IPS DF 4.7 (cell line): Measurements from ENCODE around the gene IFT22.
"Not testable (repeated sequence)": the region's sequence is repeated elsewhere in the genome, so short reads cannot be mapped to it uniquely, and the experiment has no call there.

ENCODE experiments used
- DNase-seq: peaks from one replicate; pipeline ENCODE4 v3.0.0-alpha.2; 2013; ENCODE audit warnings: low spot score; ENCODE audit errors: extremely low read depth

IFT22 gene

GRCh38 chr7:101321491-101322401 is at the start of gene IFT22:
Gene IFT22, minus strand, starts transcription at chr7:101321812. Its CDS starts 103 bp downstream, at chr7:101321709.
- DNase-seq = no peak

GRCh38 chr7:101370836-101371235 is 49.2 kb upstream of the IFT22 start:
- DNase-seq = no peak

DNA sequence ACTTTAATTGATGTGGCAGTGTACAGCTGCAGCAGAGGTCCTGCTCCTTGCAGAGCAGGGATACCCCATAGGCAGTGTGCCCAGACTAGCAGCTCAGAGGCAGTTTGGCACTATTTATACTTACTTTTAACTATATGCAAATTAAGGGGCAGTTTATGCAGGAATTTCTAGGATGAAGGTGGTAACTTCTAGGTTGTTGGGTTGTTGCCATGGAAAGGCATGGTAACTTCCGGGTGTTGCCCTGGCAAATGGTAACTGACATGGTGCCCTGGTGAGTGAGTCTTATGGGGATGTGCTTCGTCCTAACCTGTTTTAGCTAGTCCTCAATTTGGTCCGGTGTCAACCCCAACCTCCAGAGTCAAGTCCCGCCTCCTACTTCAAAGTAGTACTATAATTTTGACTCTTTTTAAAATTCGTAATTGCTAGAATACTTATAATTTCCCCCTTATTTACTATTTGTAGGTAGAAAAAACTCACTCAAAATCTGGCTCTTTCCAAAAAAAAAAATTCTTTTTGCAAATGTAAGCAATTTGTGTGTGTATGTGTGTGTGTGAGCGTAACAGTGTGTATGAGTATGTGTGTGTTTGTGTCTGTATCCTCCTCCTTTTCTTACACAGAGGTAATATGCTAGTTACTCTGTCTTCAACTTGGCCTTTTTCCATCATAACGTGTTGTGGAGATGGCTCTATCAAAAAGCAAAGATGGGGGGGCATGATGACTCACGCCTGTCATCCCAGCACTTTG is 47.0 kb upstream of the IFT22 start:
- DNase-seq = no peak

DNA sequence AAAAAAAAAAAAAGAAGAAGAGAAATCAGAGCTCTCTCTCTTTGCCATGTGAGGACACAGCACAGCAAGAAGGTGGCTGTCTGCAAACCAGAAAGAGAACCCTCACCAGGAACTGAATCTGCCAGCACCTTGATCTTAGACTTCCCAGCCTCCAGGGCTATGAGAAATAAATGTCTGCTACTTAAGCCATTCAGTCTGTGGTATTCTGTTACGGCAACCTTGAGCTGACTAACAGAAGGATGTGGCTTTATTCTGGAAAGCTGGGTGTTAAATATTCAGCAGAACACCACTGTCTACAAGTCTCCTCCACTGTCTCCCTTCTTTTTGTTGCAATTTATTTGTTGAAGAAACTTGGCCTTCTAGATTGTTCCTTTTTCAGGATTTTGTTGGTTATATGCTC is 46.1 kb upstream of the IFT22 start:
- DNase-seq = no peak

DNA sequence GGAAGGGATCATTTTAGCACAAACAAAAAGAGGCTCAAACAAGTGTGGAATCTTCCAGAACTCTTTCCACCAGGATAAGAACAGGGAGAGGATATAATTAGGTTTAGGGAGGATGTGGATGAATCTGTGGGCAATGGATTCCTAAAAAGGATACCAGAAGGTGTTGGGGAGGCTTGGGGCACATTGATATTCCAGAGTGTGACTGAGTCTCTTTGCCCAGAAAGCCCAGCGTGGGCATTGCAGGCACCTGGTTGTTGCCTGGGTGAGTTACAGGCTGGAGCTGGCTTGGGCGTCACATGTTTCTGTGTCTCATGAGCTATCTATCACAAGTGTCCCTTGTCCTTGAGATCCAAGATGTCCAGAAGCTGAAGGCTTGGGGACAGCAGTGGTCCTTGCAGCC is 44.3 kb upstream of the IFT22 start:
- no peak for DNase-seq

- no peak for DNase-seq
Measured at GRCh38 chr7:101363734-101364374, 42.2 kb upstream of the IFT22 start.

GRCh38 chr7:101363196-101363733 is 41.7 kb upstream of the IFT22 start:
- DNase-seq = no peak

DNA sequence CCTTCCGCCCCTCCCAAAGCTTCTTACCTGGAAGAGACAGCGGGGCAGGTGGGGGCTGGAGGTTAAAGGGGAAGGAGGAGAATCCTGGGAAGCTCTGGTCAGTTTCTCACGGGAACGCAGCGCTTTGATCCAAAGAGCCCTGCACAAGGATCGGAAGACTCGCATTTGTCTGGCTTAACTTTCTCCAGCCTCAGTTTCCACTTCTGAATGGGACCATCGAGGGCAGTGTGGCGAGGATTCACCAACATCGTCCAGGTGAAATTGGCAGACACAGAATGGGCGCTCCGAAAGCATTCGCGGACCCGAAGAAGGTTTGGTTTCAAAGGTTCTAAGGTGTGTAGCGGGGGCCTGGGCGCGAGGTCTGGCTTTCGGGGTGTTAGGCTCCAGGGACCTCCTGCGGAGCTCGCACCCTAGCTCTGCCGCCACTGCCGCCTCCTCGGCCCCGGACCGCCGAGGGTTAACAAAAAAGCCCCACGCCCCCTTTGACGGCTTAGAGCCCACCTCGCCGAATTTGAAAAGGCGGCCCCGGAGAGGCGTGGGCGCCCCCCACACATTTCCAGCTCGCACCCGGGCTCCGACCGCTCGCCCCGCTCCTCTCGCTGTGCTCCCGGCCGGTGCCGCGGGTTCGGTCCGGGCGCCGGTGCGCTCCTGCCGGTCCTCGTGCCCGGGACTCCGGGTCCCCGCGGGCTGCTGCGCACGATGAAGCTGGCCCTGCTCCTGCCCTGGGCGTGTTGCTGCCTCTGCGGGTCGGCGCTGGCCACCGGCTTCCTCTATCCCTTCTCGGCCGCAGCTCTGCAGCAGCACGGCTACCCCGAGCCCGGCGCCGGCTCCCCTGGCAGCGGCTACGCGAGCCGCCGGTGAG is 41.0 kb upstream of the IFT22 start, which contains the start of gene COL26A1:
Gene COL26A1, plus strand, starts transcription at position 542 of the 862 bp plus-strand sequence. Its CDS starts 158 bp downstream, at position 700.
- no peak for DNase-seq

DNA sequence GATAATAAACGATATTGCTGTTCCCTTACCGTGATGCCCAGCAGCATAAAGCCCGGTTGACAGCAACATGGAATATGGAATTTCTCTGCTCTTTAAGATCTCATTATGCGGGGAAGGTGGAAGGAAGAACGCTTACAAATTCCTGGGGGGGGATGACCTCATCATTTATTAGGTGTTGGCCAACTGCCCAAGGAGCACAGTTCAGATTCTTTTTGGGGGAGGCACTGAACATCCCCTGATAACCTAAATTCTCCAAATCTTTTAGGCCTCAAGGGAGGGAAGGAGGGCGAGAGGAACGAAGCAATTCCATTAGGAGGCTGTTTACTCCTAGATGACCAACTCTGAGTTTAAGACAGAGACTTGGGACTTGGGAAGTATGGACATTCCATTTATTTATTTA is 35.8 kb upstream of the IFT22 start:
- DNase-seq = no peak

DNA sequence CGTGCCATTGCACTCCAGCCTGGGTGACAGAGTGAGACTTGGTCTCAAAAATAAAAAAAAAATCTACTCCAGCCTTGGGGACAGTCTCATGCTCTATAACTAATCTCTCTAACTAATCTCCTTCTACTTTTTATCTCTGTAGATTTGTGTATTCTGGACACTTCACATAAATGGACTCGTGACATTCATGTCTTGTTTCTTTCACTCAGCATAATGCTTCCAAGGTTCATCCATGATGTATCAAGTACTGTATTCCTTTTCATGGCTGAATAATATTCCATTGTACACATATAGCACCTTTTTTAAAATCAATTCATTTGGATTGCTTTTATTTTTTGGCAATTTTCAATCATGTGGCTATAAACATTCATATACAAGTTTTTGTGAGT is 31.3 kb upstream of the IFT22 start:
- no peak for DNase-seq

DNA sequence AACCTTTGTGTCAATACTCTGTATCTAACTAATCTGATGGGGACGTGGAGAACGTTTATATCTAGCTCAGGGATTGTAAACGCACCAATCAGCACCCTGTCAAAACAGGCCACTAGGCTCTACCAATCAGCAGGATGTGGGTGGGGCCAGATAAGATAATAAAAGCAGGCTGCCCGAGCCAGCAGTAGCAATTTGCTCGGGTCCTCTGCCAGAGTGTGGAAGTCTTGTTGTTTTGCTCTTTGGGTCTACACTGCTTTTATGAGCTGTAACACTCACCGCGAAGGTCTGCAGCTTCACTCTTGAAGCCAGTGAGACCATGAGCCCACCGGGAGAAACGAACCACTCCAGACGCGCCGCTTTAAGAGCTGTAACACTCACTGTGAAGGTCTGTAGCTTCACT is 27.7 kb upstream of the IFT22 start:
- not testable (repeated sequence) for DNase-seq

DNA sequence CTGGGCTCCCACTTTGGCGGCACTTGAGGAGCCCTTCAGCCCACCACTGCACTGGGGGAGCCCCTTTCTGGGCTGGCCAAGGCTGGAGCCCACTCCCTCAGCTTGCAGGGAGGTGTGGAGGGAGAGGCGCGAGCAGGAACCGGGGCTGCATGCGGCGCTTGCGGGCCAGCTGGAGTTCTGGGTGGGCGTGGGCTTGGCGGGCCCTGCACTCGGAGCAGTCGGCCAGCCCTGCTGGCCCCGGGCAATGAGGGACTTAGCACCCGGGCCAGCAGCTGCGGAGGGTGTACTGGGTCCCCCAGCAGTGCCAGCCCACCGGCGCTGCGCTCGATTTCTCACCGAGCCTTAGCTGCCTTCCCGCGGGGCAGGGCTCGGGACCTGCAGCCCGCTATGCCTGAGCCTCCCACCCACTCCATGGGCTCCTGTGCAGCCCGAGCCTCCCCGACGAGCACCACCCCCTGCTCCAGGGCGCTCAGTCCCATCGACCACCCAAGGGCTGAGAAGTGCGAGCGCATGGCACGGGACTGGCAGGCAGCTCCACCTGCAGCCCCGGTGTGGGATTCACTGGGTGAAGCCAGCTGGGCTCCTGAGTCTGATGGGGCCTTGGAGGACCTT is 26.9 kb upstream of the IFT22 start:
- not testable (repeated sequence) for DNase-seq

- no peak for DNase-seq
Measured at GRCh38 chr7:101347477-101347876, 25.9 kb upstream of the IFT22 start.

DNA sequence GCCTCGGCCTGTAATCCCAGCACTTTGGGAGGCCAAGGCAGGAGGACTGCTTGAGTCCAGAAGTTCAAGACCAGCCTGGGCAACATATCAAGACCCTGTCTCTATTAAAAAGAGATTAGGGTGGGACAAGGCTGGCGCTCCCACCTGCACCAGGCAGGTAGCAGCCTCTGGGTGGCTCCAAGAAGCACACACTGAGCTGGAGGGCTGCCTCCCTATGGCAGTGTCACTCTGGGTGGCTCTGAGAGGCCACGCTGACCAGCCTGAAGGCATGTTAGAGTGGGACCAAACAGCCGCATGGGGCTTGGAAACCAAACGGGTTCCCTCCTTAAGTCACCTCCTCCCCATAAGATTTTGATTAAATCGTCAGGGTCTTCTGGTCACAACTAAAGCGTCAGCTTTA is 21.3 kb upstream of the IFT22 start:
- DNase-seq = no peak

DNA sequence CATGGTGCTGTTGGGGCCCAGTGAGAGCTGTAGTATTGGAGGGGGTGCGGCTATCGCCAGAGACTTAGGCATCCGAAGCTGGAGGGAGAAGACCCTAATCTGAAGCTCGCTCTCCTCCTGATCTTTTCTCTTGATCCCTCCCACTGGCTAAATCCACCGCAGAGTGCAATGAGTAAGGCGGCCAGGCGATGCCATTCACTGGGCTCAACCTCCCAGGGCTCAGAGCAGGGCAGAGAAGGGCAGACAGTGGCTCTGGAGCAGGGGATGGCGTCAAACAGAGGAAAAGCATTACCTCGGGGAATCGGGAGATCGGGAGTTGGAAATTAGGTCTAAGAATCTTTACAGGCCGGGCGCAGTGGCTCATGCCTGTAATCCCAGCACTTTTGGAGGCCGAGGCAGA is 18.8 kb upstream of the IFT22 start:
- no peak for DNase-seq

DNA sequence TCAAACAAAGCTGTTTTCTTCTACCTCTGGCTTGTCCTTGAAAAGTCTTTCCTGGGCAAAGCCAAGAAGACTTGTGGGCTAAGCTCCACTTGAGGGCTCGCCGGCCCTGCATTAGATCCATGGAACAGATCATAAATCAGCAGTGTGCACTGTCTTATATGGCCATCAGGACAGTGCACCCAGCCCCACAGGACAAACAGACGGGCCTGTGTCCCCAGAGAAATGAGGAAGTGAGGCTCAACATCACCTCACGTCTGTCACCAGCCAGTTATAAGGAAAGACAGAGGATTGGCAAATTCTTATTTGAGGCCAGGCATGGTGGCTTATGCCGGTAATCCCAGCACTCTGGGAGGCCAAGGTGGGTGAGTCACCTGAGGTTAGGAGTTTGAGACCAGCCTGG is 12.3 kb upstream of the IFT22 start:
- DNase-seq = no peak

DNA sequence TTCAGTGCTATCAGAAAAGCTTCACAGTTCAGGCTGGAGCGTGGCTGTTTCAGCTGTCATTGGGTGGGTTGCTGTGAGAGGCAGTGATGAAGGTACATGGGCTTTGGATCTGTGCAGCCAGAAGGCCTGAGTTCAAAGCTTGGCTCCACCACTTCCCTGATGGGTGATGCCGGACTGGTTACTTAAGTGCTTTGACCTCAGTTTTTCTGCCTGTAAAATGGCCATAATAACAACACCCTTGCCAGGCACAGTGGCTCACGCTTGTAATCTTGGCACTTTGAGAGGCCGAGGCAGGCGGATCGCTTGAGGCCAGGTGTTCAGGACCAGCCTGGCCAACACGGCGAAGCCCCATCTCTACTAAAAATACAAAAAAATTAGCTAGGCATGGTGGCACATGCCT is 10.4 kb upstream of the IFT22 start:
- no peak for DNase-seq

- DNase-seq = no peak
Measured at GRCh38 chr7:101330011-101330484, 8.4 kb upstream of the IFT22 start.

DNA sequence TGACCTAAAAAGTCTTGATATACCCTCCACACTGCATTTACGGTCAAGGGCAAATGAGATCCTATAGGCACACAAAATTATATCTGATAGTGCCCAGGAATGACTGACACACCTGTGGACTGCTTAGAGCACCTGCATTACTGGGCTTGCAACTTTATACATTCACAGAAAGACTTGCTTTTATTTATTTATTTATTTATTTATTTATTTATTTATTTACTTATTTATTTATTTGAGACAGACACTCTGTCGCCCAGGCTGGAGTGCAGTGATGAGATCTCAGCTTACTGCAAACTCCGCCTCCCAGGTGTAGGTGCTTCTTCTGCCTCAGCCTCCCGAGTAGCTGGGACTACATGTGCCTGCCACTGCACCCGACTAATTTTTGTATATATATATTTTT is 6.5 kb upstream of the IFT22 start:
- DNase-seq = no peak

GRCh38 chr7:101319401-101319800 is 2.2 kb downstream of the IFT22 start:
- DNase-seq = no peak
